B cell (primary cell): ENCODE results near the gene ATP1B2.

Experiments used
- CTCF ChIP-seq: fragments of 200-600 bp; IDR thresholded peaks from one replicate; pipeline ENCODE4 v1.8.0; 2022; ENCODE audit warnings: antibody characterized with exemption, mild to moderate bottlenecking
- EZH2 ChIP-seq: IDR thresholded peaks from 2 replicates; pipeline ENCODE4 v1.6.1; 2012; ENCODE audit warnings: borderline replicate concordance, low read depth, mild to moderate bottlenecking, moderate library complexity, low read length; ENCODE audit not compliant: insufficient read depth, poor library complexity, severe bottlenecking

GRCh38 chr17:7688808-7689316, 38.1 kb downstream of the ATP1B2 start:
- TF ChIP-seq CTCF = no peak
- TF ChIP-seq EZH2 = no peak
